ENCODE results near the gene MX1.

- TF ChIP-seq EZH2 (IDR thresholded peaks at IDR 0.05; ENCODE audit: borderline replicate concordance, low read depth, low read length, poor library complexity, severe bottlenecking) (no peak), CTCF (conservative IDR thresholded peaks at IDR 0.05; ENCODE audit: low read depth, low read length) (no peak)
These were observed 15.7 kb upstream of the MX1 start for GRCh38 chr21:41410361-41410760.
